Left lung (tissue), 10 donors: ENCODE data around the gene MARS2. TPM values are rescaled to one million over a fixed set of nuclear protein-coding genes. Genes with fewer than 3 reads are reported as not detected.
A peak's percentile ranks its signal among the peaks of the same experiment; 100 is the strongest.

Experiments used
- ATAC-seq: fragments of 200-7000 bp; cut with Tn5 transposase; one replicate; pipeline ENCODE4 v1.9.1; 2020; ENCODE audit warnings: moderate library complexity
- DNase-seq, 4 donors: peaks; one replicate each; pipeline ENCODE4 v3.0.0-alpha.2; 2013 to 2020
- H3K27ac ChIP-seq, 2 donors: fragments of 200-600 bp; sonication (generic) in 1 of 2; one replicate each; pipeline versions ENCODE4 v1.5.0 to v1.8.0; 2020 to 2021
- H3K27me3 ChIP-seq, 2 donors: fragments of 200-600 bp; sonication (generic) in 1 of 2; one replicate each; pipeline versions ENCODE4 v1.5.0 to v1.8.0; 2020 to 2021
- H3K36me3 ChIP-seq, 2 donors: fragments of 200-600 bp; sonication (generic) in 1 of 2; one replicate each; pipeline versions ENCODE4 v1.5.0 to v1.8.0; 2020 to 2021
- H3K4me1 ChIP-seq, 2 donors: fragments of 200-600 bp; one replicate each; pipeline ENCODE4 v1.8.0; 2021
- H3K4me3 ChIP-seq, 2 donors: fragments of 200-600 bp; sonication (generic) in 1 of 2; one replicate each; pipeline versions ENCODE4 v1.5.0 to v1.8.0; 2020 to 2021; ENCODE audit warnings: mild to moderate bottlenecking in 1 of 2
- H3K9me3 ChIP-seq, 2 donors: fragments of 200-600 bp; sonication (generic) in 1 of 2; one replicate each; pipeline versions ENCODE4 v1.5.0 to v1.8.0; 2020 to 2021
- CTCF ChIP-seq, 2 donors: fragments of 200-600 bp; sonication (generic) in 1 of 2; IDR thresholded peaks; one replicate each; pipeline versions ENCODE4 v1.5.0 to v1.8.0; 2021; ENCODE audit warnings: antibody characterized with exemption in 2 of 2
- intact Hi-C, 2 donors: fragments of 100-400 bp; cut with DNase I; formaldehyde crosslinking; loops; one replicate each; pipeline versions ENCODE4 v1.11.2 to v1.14.2; 2022
- polyA plus RNA-seq, 6 donors: library from polyadenylated mRNA; unstranded; fragments of 120-200 nt; gene quantifications; one replicate each; pipeline ENCODE4 v1.2.1, GENCODE V29; 2013; ENCODE audit not compliant: insufficient read length in 6 of 6
- total RNA-seq, 2 donors: library from RNA; stranded (reverse); fragmentation: NEBNext Ultra II Directional; extraction: Animal tissue kit (Norgen Biotek cat#: 25700); gene quantifications; one replicate each; pipeline ENCODE4 v1.2.1, GENCODE V29; 2021
- donor health status: DM: no; HTN: yes; CAD: no.
- donor health status: DM: no; HTN: no; CAD: no.

The MARS2 gene
- total and polyA plus RNA-seq, 8 donors = 3.5 to 7.8 (median 5.3) TPM

- ATAC-seq (no peak), DNase-seq (no peak)
- Histone ChIP-seq H3K36me3 (no peaks in the 10 kb centered on the region), H3K27ac (no peak overlapping the region), H3K9me3 (peaks cover 0 to 17% of the 10 kb centered on the region in 2 donors), H3K4me1 (no peaks in the 10 kb centered on the region), H3K27me3 (no peaks in the 10 kb centered on the region), H3K4me3 (no peak overlapping the region)
- intact Hi-C loops = no loop called here
- TF ChIP-seq CTCF (IDR thresholded peaks at IDR 0.05) = no peak
Observed at GRCh38 chr2:197668296-197668695, 36.9 kb upstream of the MARS2 start.

GRCh38 chr2:197669077-197669476, 36.1 kb upstream of the MARS2 start:
- Histone ChIP-seq H3K27ac (no peak overlapping the region), H3K36me3 (no peaks in the 10 kb centered on the region), H3K4me1 (no peaks in the 10 kb centered on the region), H3K27me3 (no peaks in the 10 kb centered on the region), H3K4me3 (no peak overlapping the region), H3K9me3 (peaks cover 0 to 17% of the 10 kb centered on the region in 2 donors)
- DNase-seq (no peak), ATAC-seq (no peak)
- no peak for TF ChIP-seq CTCF (IDR thresholded peaks at IDR 0.05)
- intact Hi-C loops = no loop called here

- Histone ChIP-seq H3K4me1 (no peaks in the 10 kb centered on the region), H3K27me3 (no peaks in the 10 kb centered on the region), H3K4me3 (no peak overlapping the region), H3K36me3 (no peaks in the 10 kb centered on the region), H3K9me3 (peaks cover 0 to under 1% of the 10 kb centered on the region in 2 donors), H3K27ac (no peak overlapping the region)
- intact Hi-C loops = no loop called here
- DNase-seq (no peak), ATAC-seq (no peak)
- no peak for TF ChIP-seq CTCF (IDR thresholded peaks at IDR 0.05)
Observed at GRCh38 chr2:197672371-197672893, 32.7 kb upstream of the MARS2 start.

- Histone ChIP-seq H3K27me3 (no peaks in the 10 kb centered on the region), H3K4me1 (no peaks in the 10 kb centered on the region), H3K27ac (no peak overlapping the region), H3K4me3 (peak overlapping the region in 1 of 2 donors; percentile 3), H3K9me3 (no peaks in the 10 kb centered on the region), H3K36me3 (no peaks in the 10 kb centered on the region)
- DNase-seq (peak in 1 of 4 donors; percentile 3), ATAC-seq (no peak)
- TF ChIP-seq CTCF (IDR thresholded peaks at IDR 0.05) = no peak
- intact Hi-C loops = no loop called here
Observed at GRCh38 chr2:197673106-197673505, 32.1 kb upstream of the MARS2 start.

GRCh38 chr2:197673606-197674005, 31.6 kb upstream of the MARS2 start:
- Histone ChIP-seq H3K9me3 (no peaks in the 10 kb centered on the region), H3K27ac (no peak overlapping the region), H3K27me3 (no peaks in the 10 kb centered on the region), H3K4me3 (peak overlapping the region; percentile 3 to 8), H3K36me3 (no peaks in the 10 kb centered on the region), H3K4me1 (no peaks in the 10 kb centered on the region)
- intact Hi-C loops = no loop called here
- no peak for ATAC-seq
- DNase-seq = peak in 1 of 4 donors; percentile 3
- no peak for TF ChIP-seq CTCF (IDR thresholded peaks at IDR 0.05)
